PC-3 (cell line): ENCODE data around the gene PTPRE.

Experiments used
- EZH2 ChIP-seq: fragments of 300-600 bp; sonication (generic); IDR thresholded peaks from one replicate; pipeline ENCODE4 v1.6.1; 2017; ENCODE audit warnings: antibody characterized with exemption, mild to moderate bottlenecking, low read length; ENCODE audit not compliant: unreplicated experiment
- EZH2phosphoT487 ChIP-seq: fragments of 300-600 bp; sonication (generic); IDR thresholded peaks from 2 replicates; pipeline ENCODE4 v1.6.1; 2018; ENCODE audit warnings: mild to moderate bottlenecking, antibody characterized with exemption, low read length, borderline replicate concordance
- TF ChIP-seq, protein P1 (sequence below): fragments of 300-600 bp; sonication (generic); conservative IDR thresholded peaks from 2 replicates; pipeline ENCODE4 v1.5.1; 2017; ENCODE audit warnings: antibody characterized with exemption, low read depth, mild to moderate bottlenecking, low read length

DNA sequence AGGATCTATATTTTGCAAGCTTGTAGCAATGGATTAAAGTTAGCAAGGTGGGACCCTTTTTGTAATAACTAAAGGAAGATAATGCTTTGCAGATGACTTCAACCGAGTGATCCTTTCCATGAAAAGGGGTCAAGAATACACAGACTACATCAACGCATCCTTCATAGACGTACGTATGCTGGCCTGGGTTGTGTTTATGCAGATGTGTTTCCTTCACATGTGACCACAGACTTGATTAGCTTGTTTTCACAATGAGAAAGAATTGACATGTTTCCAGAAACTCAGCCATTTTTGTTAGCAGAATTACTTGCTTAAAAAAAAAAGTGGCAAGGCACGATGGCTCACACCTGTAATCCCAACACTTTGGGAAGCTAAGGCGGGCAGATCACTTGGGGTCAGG, 165.1 kb downstream of the PTPRE start:
- no peak for TF ChIP-seq EZH2phosphoT487
- TF ChIP-seq, protein P1, sequence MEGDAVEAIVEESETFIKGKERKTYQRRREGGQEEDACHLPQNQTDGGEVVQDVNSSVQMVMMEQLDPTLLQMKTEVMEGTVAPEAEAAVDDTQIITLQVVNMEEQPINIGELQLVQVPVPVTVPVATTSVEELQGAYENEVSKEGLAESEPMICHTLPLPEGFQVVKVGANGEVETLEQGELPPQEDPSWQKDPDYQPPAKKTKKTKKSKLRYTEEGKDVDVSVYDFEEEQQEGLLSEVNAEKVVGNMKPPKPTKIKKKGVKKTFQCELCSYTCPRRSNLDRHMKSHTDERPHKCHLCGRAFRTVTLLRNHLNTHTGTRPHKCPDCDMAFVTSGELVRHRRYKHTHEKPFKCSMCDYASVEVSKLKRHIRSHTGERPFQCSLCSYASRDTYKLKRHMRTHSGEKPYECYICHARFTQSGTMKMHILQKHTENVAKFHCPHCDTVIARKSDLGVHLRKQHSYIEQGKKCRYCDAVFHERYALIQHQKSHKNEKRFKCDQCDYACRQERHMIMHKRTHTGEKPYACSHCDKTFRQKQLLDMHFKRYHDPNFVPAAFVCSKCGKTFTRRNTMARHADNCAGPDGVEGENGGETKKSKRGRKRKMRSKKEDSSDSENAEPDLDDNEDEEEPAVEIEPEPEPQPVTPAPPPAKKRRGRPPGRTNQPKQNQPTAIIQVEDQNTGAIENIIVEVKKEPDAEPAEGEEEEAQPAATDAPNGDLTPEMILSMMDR = no peak
- no peak for TF ChIP-seq EZH2
